Measurements from ENCODE around the gene CTBS. TPM values are rescaled to one million over a fixed set of nuclear protein-coding genes. Genes with fewer than 3 reads are reported as not detected.

The CTBS gene
- total and polyA plus RNA-seq, 8 donors: 3.9 to 15.1 (median 12.8) TPM

DNA sequence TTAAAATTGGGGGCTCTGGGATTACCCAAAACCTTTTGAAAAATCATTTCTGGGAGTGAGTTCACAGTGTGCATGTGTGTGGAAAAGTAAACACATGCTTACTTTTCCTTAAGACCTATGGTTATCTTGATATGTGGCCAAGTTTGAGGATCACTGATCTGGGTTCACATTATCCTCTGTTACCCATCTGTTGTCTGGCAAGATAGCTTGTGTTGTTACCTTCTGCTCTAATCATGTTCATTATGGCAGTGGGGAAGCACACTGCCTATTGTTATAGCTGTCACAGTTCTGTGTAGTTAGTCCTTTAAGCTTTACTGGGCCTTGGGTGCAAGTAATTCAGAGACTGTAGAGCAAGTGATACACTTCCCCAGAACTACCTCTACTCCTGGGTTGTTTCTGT, 5.0 kb downstream of the CTBS start:
- FAIRE-seq: no peak
- intact Hi-C loops (cut with DNase I): no loop called here
- no peaks in the 10 kb centered on the region for H3K27me3 ChIP-seq
- DNase-seq: no peak
- H3K4me3 ChIP-seq: no peak overlapping the region
- TF ChIP-seq, protein P1, sequence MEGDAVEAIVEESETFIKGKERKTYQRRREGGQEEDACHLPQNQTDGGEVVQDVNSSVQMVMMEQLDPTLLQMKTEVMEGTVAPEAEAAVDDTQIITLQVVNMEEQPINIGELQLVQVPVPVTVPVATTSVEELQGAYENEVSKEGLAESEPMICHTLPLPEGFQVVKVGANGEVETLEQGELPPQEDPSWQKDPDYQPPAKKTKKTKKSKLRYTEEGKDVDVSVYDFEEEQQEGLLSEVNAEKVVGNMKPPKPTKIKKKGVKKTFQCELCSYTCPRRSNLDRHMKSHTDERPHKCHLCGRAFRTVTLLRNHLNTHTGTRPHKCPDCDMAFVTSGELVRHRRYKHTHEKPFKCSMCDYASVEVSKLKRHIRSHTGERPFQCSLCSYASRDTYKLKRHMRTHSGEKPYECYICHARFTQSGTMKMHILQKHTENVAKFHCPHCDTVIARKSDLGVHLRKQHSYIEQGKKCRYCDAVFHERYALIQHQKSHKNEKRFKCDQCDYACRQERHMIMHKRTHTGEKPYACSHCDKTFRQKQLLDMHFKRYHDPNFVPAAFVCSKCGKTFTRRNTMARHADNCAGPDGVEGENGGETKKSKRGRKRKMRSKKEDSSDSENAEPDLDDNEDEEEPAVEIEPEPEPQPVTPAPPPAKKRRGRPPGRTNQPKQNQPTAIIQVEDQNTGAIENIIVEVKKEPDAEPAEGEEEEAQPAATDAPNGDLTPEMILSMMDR (IDR thresholded peaks at IDR 0.05): no peak
- ATAC-seq: no peak
- no peaks in the 10 kb centered on the region for H3K9me3 ChIP-seq
- H3K4me1 ChIP-seq: peaks cover 0 to 12% (median 8%) of the 10 kb centered on the region in 3 donors
- H3K36me3 ChIP-seq: peaks cover 0 to 5% (median 0%) of the 10 kb centered on the region in 3 donors
- no peak overlapping the region for H3K27ac ChIP-seq

DNA sequence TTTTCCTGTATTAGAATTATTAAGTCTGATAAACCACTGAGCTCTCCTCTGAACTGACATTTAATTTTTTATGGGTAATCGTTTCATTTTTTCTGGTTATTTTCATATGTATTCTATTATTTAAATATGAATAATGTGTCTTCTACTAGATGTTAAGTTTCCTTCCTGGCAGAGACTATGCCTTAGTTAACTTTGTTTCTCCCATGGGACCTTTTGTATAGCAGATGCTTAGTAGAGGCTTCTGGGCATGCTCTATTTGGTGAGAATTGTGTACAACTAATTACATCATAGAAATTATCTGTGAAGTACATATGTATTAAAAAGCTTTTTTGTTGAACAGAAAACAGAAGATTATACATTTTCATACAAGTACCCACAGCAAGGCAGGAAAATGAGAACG, 23.4 kb downstream of the CTBS start:
- intact Hi-C loops (cut with DNase I): no loop called here
- FAIRE-seq (no peak), DNase-seq (no peak), ATAC-seq (no peak)
- TF ChIP-seq, protein P1 (IDR thresholded peaks at IDR 0.05): no peak
- H3K27me3 ChIP-seq: no peaks in the 10 kb centered on the region
- no peaks in the 10 kb centered on the region for H3K9me3 ChIP-seq
- H3K27ac ChIP-seq: no peak overlapping the region
- H3K4me3 ChIP-seq: no peak overlapping the region
- 82 to 86% methylated on average over 2 of the region's 2 CpGs for WGBS, 2 donors
- H3K4me1 ChIP-seq: no peaks in the 10 kb centered on the region
- H3K36me3 ChIP-seq: peaks cover 0 to 11% (median 0%) of the 10 kb centered on the region in 3 donors

DNA sequence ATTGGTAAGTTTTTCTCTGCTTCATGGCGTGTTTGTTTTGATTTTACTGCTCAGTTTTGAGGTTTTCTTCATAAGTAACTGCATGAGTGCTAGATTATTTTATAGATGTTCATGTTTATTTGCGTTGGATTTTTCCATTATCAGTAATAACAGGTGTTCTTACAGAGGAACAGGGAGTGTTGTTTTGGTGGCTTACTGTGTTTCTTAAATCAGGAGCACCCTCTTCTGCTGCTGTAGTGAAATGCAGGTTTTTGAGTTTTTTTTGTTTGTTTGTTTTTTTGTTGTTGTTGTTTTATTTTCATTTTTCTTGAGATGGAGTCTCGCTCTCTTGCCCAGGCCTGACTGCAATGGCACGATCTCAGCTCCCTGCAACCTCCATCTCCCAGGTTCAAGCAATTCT, 32.6 kb downstream of the CTBS start:
- FAIRE-seq: no peak
- Histone ChIP-seq H3K36me3 (no peaks in the 10 kb centered on the region), H3K4me1 (no peaks in the 10 kb centered on the region), H3K27ac (no peak overlapping the region), H3K4me3 (no peak overlapping the region), H3K9me3 (no peaks in the 10 kb centered on the region), H3K27me3 (no peaks in the 10 kb centered on the region)
- TF ChIP-seq, protein P1 (IDR thresholded peaks at IDR 0.05): no peak
- no peak for ATAC-seq
- WGBS, 2 donors: 72 to 81% methylated on average over 4 of the region's 4 CpGs
- intact Hi-C loops (cut with DNase I): no loop called here
- DNase-seq: no peak

DNA sequence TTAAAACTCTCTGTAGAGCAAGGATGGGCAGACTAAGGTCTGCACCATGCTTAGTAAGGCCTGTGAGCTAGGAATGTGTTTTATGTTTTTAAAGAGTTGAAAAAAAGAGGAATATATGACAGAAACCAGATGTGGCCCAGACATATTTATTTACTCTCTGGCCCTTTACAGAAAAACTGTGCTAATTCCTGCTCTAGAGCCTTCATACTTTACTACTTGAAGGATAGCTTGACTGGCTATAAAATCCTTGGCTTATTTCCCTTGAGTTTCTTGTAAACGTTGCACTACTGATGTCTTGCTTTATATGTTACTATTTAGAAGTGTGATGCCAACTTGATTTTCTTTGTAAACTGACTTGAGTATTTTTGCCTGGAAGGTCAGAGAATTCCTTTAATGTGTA, 33.5 kb downstream of the CTBS start:
- Histone ChIP-seq H3K27me3 (no peaks in the 10 kb centered on the region), H3K36me3 (no peaks in the 10 kb centered on the region), H3K4me1 (no peaks in the 10 kb centered on the region), H3K27ac (no peak overlapping the region), H3K4me3 (no peak overlapping the region), H3K9me3 (no peaks in the 10 kb centered on the region)
- TF ChIP-seq, protein P1 (IDR thresholded peaks at IDR 0.05): no peak
- no peak for DNase-seq
- intact Hi-C loops (cut with DNase I): no loop called here
- WGBS, 2 donors: 12 to 19% methylated on average over 1 of the region's 1 CpG
- no peak for FAIRE-seq
- ATAC-seq: no peak

DNA sequence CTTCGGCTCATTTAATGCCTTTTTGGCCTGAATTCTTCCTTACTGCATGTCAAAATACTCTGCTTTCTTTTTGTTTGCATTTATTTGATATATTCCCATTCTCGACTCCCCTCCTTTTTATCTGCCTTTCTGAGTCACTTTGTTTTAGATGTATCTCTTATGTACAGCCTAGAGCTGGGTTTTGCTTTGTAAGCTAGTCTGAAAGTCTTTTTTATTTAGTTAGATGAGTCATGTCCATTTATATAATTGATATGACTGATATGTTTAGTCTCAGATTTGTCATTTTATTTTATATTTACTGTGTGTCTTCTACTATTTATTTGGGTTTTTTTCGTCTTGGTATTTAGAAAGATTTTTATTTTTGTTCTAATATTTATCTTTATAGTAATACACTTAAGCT, 34.3 kb downstream of the CTBS start:
- no peak for ATAC-seq
- Histone ChIP-seq H3K4me1 (no peaks in the 10 kb centered on the region), H3K27ac (no peak overlapping the region), H3K4me3 (no peak overlapping the region), H3K9me3 (no peaks in the 10 kb centered on the region), H3K36me3 (no peaks in the 10 kb centered on the region), H3K27me3 (no peaks in the 10 kb centered on the region)
- DNase-seq: no peak
- peak; percentile 23 for FAIRE-seq
- TF ChIP-seq, protein P1 (IDR thresholded peaks at IDR 0.05): no peak
- intact Hi-C loops (cut with DNase I): no loop called here
- WGBS, 2 donors: 84 to 91% methylated on average over 3 of the region's 3 CpGs

All from pancreas (tissue), 10 donors.